Mesendoderm (in vitro differentiated cells): ENCODE measurements around the gene BSDC1. TPM values are rescaled to one million over a fixed set of nuclear protein-coding genes. Genes with fewer than 3 reads are reported as not detected.
"Not testable (repeated sequence)": the region's sequence is repeated elsewhere in the genome, so short reads cannot be mapped to it uniquely, and the experiment has no call there.

Experiments used
- DNase-seq: peaks from one replicate; pipeline ENCODE4 v3.0.0; 2013
- H2AK5ac ChIP-seq: 2 replicates; pipeline ENCODE4 v1.6.1; 2013; ENCODE audit warnings: low read length, inconsistent platforms
- H2BK120ac ChIP-seq: 2 replicates; pipeline ENCODE4 v1.6.1; 2013; ENCODE audit warnings: low read depth, mild to moderate bottlenecking, low read length, moderate library complexity, mixed read lengths
- H2BK15ac ChIP-seq: replicated peaks from 2 replicates; pipeline ENCODE4 v1.6.1; 2013; ENCODE audit warnings: low read depth, mild to moderate bottlenecking, moderate library complexity
- H2BK5ac ChIP-seq: 2 replicates; pipeline ENCODE4 v1.6.1; 2013; ENCODE audit warnings: low read length, inconsistent platforms
- H3K18ac ChIP-seq: 2 replicates; pipeline ENCODE4 v1.6.1; 2013; ENCODE audit warnings: mild to moderate bottlenecking, low read length, mixed read lengths
- H3K23ac ChIP-seq: one replicate; pipeline ENCODE4 v1.6.1; 2013; ENCODE audit warnings: low read length
- H3K27ac ChIP-seq: 2 replicates; pipeline ENCODE4 v1.5.1; 2013; ENCODE audit warnings: low read depth, mild to moderate bottlenecking, inconsistent platforms, low read length, moderate library complexity
- H3K27me3 ChIP-seq: 2 replicates; pipeline ENCODE4 v1.6.1; 2013; ENCODE audit warnings: low read length, control low read depth, mild to moderate bottlenecking, inconsistent platforms; ENCODE audit not compliant: insufficient read depth, poor library complexity
- H3K36me3 ChIP-seq: 2 replicates; pipeline ENCODE4 v1.6.1; 2013; ENCODE audit warnings: low read length, inconsistent platforms; ENCODE audit not compliant: control insufficient read depth, insufficient read depth
- H3K4ac ChIP-seq: one replicate; pipeline ENCODE4 v1.6.1; 2013; ENCODE audit warnings: low read depth, mild to moderate bottlenecking, low read length, moderate library complexity
- H3K4me1 ChIP-seq: 2 replicates; pipeline ENCODE4 v1.6.1; 2013; ENCODE audit warnings: low read depth, low read length, inconsistent platforms; ENCODE audit not compliant: control insufficient read depth
- H3K4me2 ChIP-seq: 2 replicates; pipeline ENCODE4 v1.6.1; 2013; ENCODE audit warnings: low read length
- H3K4me3 ChIP-seq: 2 replicates; pipeline ENCODE4 v1.5.1; 2013; ENCODE audit warnings: mild to moderate bottlenecking, low read length
- H3K56ac ChIP-seq: one replicate; pipeline ENCODE4 v1.6.1; 2013; ENCODE audit warnings: low read length
- H3K79me1 ChIP-seq: 2 replicates; pipeline ENCODE4 v1.6.1; 2013; ENCODE audit warnings: low read length, inconsistent platforms
- H3K79me2 ChIP-seq: 2 replicates; pipeline ENCODE4 v1.6.1; 2013; ENCODE audit warnings: mild to moderate bottlenecking, low read length; ENCODE audit not compliant: control insufficient read depth, insufficient read depth
- H3K9ac ChIP-seq: 2 replicates; pipeline ENCODE4 v1.6.1; 2013; ENCODE audit warnings: low read length, inconsistent platforms
- H4K5ac ChIP-seq: one replicate; pipeline ENCODE4 v1.6.1; 2013; ENCODE audit warnings: low read length
- H4K8ac ChIP-seq: one replicate; pipeline ENCODE4 v1.6.1; 2013; ENCODE audit warnings: low read depth, mild to moderate bottlenecking, control low read depth, low read length, moderate library complexity
- WGBS: extraction: QIAGEN DNeasy Blood & Tissue Kit; methylation state at CpG from one replicate; pipeline ENCODE4 v1.1.7; 2013; ENCODE audit warnings: low lambda C conversion rate, missing lambda C conversion rate; ENCODE audit not compliant: insufficient coverage; ENCODE audit errors: extremely low coverage; 5-methylcytosine and 5-hydroxymethylcytosine counted together
- polyA plus RNA-seq, 2 experiments: library from polyadenylated mRNA; stranded (reverse); fragments of 200-250 nt; gene quantifications; one replicate each; pipeline ENCODE4 v1.2.3, GENCODE V29; 2013

BSDC1 gene, protein sequence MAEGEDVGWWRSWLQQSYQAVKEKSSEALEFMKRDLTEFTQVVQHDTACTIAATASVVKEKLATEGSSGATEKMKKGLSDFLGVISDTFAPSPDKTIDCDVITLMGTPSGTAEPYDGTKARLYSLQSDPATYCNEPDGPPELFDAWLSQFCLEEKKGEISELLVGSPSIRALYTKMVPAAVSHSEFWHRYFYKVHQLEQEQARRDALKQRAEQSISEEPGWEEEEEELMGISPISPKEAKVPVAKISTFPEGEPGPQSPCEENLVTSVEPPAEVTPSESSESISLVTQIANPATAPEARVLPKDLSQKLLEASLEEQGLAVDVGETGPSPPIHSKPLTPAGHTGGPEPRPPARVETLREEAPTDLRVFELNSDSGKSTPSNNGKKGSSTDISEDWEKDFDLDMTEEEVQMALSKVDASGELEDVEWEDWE
- 27.3 TPM for polyA plus RNA-seq (2013, experiment 1 of 2)
- polyA plus RNA-seq (2013, experiment 2 of 2): 27.9 TPM

DNA sequence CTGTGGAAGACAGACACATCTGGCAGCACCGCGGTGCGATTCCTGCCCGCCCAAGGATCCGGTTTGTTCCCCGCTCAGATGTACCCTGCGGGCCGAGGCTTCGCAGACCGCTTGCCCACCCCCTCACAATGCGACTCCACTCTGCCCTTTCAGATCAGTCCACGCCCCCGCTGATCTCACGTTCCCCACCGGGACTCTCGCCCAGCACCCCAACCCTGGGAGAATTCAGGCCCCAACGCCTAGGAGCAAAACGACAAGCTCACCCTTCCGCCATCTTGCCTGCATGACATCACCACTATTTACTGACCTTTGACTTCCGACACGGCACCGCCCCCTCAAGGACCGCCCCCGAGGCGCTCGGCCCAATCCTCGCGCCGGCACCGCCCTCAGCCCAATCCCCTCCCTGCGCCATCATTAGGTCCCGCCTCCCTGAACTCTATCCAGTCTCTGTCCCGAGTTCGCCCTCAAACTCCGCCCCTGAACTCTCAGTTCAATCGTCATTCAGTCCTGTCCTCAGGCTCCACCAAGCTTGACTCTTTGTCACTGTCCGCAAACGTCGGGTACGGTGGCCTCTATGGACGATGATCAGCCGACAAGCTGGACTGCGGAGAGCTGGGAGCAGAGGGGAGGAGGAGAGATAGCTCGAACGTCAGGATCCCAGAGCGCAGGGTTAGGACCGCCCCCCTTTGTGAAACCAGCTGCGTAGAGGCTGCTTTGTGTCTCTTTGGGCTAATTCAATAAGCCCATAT, at the start of gene BSDC1:
Gene BSDC1, minus strand, starts transcription at position 301 of the 749 bp plus-strand sequence. Its CDS starts 27 bp downstream, at position 274.
- no CpG with 5 or more reads among the region's 48 CpGs for WGBS
- peak within 1 kb of the TSS; percentile 34 for H3K18ac ChIP-seq
- H4K8ac ChIP-seq: no peak within 1 kb of the TSS
- peaks cover 2% of the 10 kb centered on the region for H3K36me3 ChIP-seq
- peaks cover 22% of the 10 kb centered on the region for H3K79me1 ChIP-seq
- no peak within 1 kb of the TSS for H2BK120ac ChIP-seq
- H3K9ac ChIP-seq: peak within 1 kb of the TSS; percentile 93
- no peak within 1 kb of the TSS for H3K4ac ChIP-seq
- peak within 1 kb of the TSS; percentile 82 for H2BK5ac ChIP-seq
- peak within 1 kb of the TSS; percentile 87 for H3K23ac ChIP-seq
- H3K56ac ChIP-seq: peak within 1 kb of the TSS; percentile 95
- peak; percentile 100 for DNase-seq
- peak within 1 kb of the TSS; percentile 89 for H3K4me3 ChIP-seq
- peaks cover 5% of the 10 kb centered on the region for H3K4me1 ChIP-seq
- peak within 1 kb of the TSS; percentile 88 for H3K27ac ChIP-seq
- no peak within 1 kb of the TSS for H2BK15ac ChIP-seq
- H3K27me3 ChIP-seq: no peaks in the 10 kb centered on the region
- H3K4me2 ChIP-seq: peak within 1 kb of the TSS; percentile 94
- H4K5ac ChIP-seq: no peak within 1 kb of the TSS
- peaks cover 14% of the 10 kb centered on the region for H3K79me2 ChIP-seq
- peak within 1 kb of the TSS; percentile 37 for H2AK5ac ChIP-seq

DNA sequence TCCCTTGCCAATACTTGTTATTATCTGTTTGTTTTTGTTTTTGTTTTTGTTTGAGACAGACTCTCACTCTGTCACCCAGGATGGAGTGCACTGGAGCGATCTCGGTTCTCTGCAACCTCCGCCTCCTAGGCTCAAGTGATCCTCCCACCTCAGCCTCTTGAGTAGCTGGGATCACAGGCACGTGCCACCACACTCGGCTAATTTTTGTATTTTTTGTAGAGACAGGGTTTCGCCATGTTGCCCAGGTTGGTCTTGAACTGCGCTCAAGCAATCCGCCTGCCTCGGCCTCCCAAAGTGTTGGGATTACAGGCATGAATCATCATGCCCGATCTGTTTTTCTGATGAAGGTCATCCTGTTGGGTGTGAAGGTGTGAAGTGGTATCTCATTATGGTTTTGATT, 47.2 kb upstream of the BSDC1 start:
- not testable (repeated sequence) for H3K9ac ChIP-seq, H3K4ac ChIP-seq, H3K4me2 ChIP-seq, H3K4me3 ChIP-seq, H2BK120ac ChIP-seq, H4K5ac ChIP-seq, H2BK5ac ChIP-seq, H3K18ac ChIP-seq, H4K8ac ChIP-seq, DNase-seq, H3K4me1 ChIP-seq, H3K27ac ChIP-seq, H2BK15ac ChIP-seq, H3K27me3 ChIP-seq, H2AK5ac ChIP-seq, H3K36me3 ChIP-seq, H3K79me1 ChIP-seq, H3K23ac ChIP-seq, H3K79me2 ChIP-seq, H3K56ac ChIP-seq
- no CpG with 5 or more reads among the region's 10 CpGs for WGBS

DNA sequence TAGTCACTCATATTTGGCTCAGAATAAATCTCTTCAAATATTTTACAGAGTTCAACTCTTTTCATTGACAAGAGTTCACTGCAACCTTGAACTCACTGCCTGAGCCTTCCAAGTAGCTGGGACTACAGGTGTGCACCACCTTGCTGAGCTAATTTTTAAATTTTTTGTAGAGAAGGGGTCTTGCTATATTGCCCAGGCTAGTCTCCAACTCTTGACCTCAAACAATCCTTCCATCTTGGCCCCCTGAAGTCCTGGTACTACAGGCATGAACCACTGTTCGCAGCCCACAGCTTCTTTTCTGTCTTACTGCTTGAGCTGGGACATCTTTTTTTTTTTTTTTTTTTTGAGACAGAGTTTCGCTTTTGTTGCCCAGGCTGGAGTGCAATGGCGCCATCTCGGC, 44.5 kb upstream of the BSDC1 start:
- not testable (repeated sequence) for H3K4me2 ChIP-seq, H2BK15ac ChIP-seq, H3K4me1 ChIP-seq, H4K5ac ChIP-seq, DNase-seq, H3K36me3 ChIP-seq, H3K4me3 ChIP-seq, H3K23ac ChIP-seq, H3K9ac ChIP-seq, H3K27me3 ChIP-seq, H3K79me2 ChIP-seq, H3K79me1 ChIP-seq
- peak overlapping the region; percentile 88 for H2BK120ac ChIP-seq
- H3K56ac ChIP-seq: peak overlapping the region; percentile 25
- peak overlapping the region; percentile 18 for H3K4ac ChIP-seq
- WGBS: no CpG with 5 or more reads among the region's 4 CpGs
- peak overlapping the region; percentile 15 for H2AK5ac ChIP-seq
- H3K27ac ChIP-seq: peak overlapping the region; percentile 84
- H3K18ac ChIP-seq: peak overlapping the region; percentile 94
- H4K8ac ChIP-seq: peak overlapping the region; percentile 28
- peak overlapping the region; percentile 52 for H2BK5ac ChIP-seq

DNA sequence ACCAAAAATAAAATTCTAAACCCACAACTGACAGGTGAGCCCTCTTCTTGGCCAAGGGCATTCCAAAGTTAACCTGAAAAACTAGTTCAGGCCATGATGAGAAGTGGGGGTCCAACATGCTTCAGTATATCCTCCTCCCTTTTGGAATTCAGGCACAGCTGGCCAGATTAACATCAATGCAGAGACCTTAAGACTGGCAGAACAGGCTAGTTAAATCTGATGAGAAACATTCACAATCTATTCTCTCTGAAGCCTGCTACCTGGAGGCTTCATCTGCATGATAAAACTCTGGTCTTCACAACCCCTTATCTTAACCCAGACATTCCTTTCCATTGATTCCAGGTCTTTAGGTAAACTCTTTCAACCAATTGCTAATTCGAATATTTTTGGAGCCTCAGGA, 43.9 kb upstream of the BSDC1 start:
- no peak overlapping the region for H2AK5ac ChIP-seq
- peak overlapping the region; percentile 92 for H2BK5ac ChIP-seq
- WGBS: no CpG with 5 or more reads among the region's 1 CpG
- peak; percentile 88 for DNase-seq
- no peak overlapping the region for H2BK15ac ChIP-seq
- H4K5ac ChIP-seq: no peak overlapping the region
- no peak overlapping the region for H4K8ac ChIP-seq
- H3K56ac ChIP-seq: peak overlapping the region; percentile 64
- no peaks in the 10 kb centered on the region for H3K79me2 ChIP-seq
- H3K4me1 ChIP-seq: peaks cover 3% of the 10 kb centered on the region
- peak overlapping the region; percentile 91 for H3K27ac ChIP-seq
- no peaks in the 10 kb centered on the region for H3K36me3 ChIP-seq
- no peak overlapping the region for H3K23ac ChIP-seq
- H3K18ac ChIP-seq: no peak overlapping the region
- no peaks in the 10 kb centered on the region for H3K27me3 ChIP-seq
- no peaks in the 10 kb centered on the region for H3K79me1 ChIP-seq
- no peak overlapping the region for H3K4me2 ChIP-seq
- H3K4me3 ChIP-seq: no peak overlapping the region
- no peak overlapping the region for H3K4ac ChIP-seq
- peak overlapping the region; percentile 10 for H2BK120ac ChIP-seq
- H3K9ac ChIP-seq: no peak overlapping the region

DNA sequence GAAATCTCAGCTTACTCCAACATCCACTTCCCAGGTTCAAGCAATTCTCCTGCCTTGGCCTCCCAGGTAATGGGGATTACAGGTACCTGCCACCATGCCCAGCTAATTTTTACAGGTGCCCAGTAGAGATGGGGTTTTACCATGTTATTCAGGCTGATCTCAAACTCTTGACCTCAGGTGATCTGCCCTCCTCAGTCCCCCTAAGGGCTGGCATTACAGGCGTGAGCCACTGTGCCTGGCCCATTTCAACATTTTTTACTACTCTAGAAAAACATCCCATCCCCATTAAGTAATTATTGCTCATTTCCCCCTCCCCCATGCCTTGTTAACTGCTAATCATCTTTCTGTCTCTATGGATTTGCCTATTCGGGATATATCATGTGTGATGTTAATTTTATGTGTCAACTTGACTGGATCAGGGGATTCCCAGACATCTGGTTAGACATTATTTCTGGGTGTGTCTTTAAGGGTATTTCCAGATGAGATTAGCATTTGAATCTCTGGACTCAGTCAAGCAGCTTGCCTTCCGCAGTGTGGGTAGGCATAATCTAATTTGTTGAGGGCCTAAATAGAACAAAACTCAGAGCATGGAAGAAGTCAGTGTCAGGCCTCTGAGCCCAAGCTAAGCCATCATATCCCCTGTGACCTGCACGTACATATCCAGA, 37.6 kb upstream of the BSDC1 start:
- Histone ChIP-seq H2AK5ac (peak overlapping the region; percentile 69), H3K56ac (peak overlapping the region; percentile 15), H2BK120ac (no peak overlapping the region), H3K27ac (no peak overlapping the region), H3K4ac (no peak overlapping the region), H3K4me1 (no peaks in the 10 kb centered on the region), H3K27me3 (no peaks in the 10 kb centered on the region), H2BK15ac (no peak overlapping the region), H3K4me2 (no peak overlapping the region), H3K23ac (no peak overlapping the region), H2BK5ac (no peak overlapping the region), H3K36me3 (no peaks in the 10 kb centered on the region), H3K4me3 (no peak overlapping the region), H4K5ac (no peak overlapping the region), H4K8ac (no peak overlapping the region), H3K9ac (no peak overlapping the region), H3K18ac (no peak overlapping the region), H3K79me2 (no peaks in the 10 kb centered on the region), H3K79me1 (no peaks in the 10 kb centered on the region)
- no peak for DNase-seq
- no CpG with 5 or more reads among the region's 4 CpGs for WGBS
